GM18505 (cell line): ENCODE data around the gene CLIP4.

ENCODE experiments used
- ATAC-seq: cut with Tn5 transposase; IDR thresholded peaks from one replicate; pipeline ENCODE4 v1.9.1; 2021; ENCODE audit not compliant: unreplicated experiment
- POLR2A ChIP-seq: IDR thresholded peaks from 4 replicates; pipeline ENCODE4 v1.6.1; 2011; ENCODE audit warnings: borderline replicate concordance; ENCODE audit not compliant: insufficient read depth, insufficient read length; ENCODE audit errors: extremely low read depth

Gene CLIP4

GRCh38 chr2:29196792-29197788 is 81.9 kb downstream of the CLIP4 start:
- ATAC-seq = no peak
- TF ChIP-seq POLR2A = no peak

GRCh38 chr2:29201979-29202378 is 86.8 kb downstream of the CLIP4 start:
- no peak for TF ChIP-seq POLR2A
- ATAC-seq = no peak

- no peak for ATAC-seq
- no peak for TF ChIP-seq POLR2A
Observed at GRCh38 chr2:29202819-29203495, 87.7 kb downstream of the CLIP4 start.

GRCh38 chr2:29206941-29207340 is 91.7 kb downstream of the CLIP4 start:
- TF ChIP-seq POLR2A = no peak

GRCh38 chr2:29207352-29208148 is 92.3 kb downstream of the CLIP4 start:
- TF ChIP-seq POLR2A = no peak
- ATAC-seq = no peak

More at GRCh38 chr2:29206941-29207340, 91.7 kb downstream of the CLIP4 start:
- no peak for ATAC-seq

- TF ChIP-seq POLR2A = no peak
Observed at GRCh38 chr2:29209551-29209950, 94.3 kb downstream of the CLIP4 start.

GRCh38 chr2:29212009-29212408 is 96.8 kb downstream of the CLIP4 start:
- ATAC-seq = no peak
- TF ChIP-seq POLR2A = no peak

More at GRCh38 chr2:29209551-29209950, 94.3 kb downstream of the CLIP4 start:
- no peak for ATAC-seq

GRCh38 chr2:29213888-29214291 is 98.7 kb downstream of the CLIP4 start:
- no peak for TF ChIP-seq POLR2A
- ATAC-seq = no peak

- ATAC-seq = no peak
- no peak for TF ChIP-seq POLR2A
Observed at GRCh38 chr2:29215073-29215472, 99.9 kb downstream of the CLIP4 start.

GRCh38 chr2:29215739-29216608 is 100.8 kb downstream of the CLIP4 start:
- ATAC-seq = no peak
- no peak for TF ChIP-seq POLR2A

- TF ChIP-seq POLR2A = no peak
- ATAC-seq = no peak
Observed at GRCh38 chr2:29216609-29216909, 101.3 kb downstream of the CLIP4 start.

- TF ChIP-seq POLR2A = no peak
- ATAC-seq = no peak
Observed at GRCh38 chr2:29218071-29218470, 102.9 kb downstream of the CLIP4 start.
